Stimulated activated CD8-positive, alpha-beta memory T cell treated with anti-CD3 and anti-CD28 coated beads, Interleukin-4, amount 100 ng/mL, for 1 hour (primary cell): ENCODE results near the gene FAM184A.

Source experiments
- DNase-seq, 2 donors: peaks; one replicate each; pipeline ENCODE4 v3.0.0-alpha.2; 2020; ENCODE audit warnings: low read depth in 2 of 2, low spot score in 1 of 2

FAM184A gene

DNA sequence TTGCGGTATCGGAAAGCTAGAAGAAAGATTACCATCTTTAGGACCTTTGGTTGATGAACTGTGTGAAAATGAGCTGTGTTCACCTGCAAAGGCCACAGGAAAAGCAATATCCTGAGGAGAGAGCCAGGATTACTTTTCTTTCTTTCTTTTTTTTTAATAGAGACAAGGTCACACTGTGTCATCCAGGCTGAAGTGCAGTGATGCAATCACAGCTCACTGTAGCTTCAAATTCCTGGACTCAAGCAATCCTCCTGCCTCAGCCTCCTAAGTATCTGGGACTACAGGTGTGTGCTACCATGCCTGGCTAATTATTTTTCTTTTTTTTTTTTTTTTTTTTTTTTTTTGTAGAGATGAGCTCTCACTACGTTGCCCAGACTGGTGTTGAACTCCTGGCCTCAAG lies 17.2 kb downstream of the FAM184A start:
- no peak for DNase-seq

DNA sequence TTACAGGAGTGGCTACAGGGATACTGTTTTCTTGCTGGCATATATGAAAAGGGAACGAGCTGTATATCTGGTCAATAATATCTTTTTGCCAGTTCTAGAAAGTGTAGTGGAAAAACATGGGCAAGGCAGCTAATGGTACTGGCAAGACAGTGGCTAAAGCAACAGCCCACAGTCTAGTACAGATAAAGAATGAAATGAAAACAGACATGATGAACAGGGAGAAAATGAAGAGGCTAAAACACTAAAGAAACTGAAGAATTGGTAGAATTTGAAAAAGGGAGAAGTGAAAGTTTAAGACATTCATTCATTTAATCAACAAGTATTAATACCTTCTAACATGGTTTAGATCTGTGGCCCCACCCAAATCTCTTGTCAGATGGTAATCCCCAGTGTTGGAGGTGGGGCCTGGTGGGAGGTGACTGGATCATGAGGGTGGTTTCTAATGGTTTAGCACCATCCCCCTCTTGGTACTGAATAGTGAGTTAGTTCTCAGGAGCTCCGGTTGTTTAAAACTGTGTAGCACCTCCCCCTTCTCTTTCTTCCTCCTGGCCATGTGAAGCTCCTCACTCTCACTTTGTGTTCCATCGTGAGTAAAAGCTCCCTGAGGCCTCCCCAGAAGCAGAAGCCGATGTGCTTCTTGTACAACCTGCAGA lies 18.1 kb downstream of the FAM184A start:
- DNase-seq = no peak

DNA sequence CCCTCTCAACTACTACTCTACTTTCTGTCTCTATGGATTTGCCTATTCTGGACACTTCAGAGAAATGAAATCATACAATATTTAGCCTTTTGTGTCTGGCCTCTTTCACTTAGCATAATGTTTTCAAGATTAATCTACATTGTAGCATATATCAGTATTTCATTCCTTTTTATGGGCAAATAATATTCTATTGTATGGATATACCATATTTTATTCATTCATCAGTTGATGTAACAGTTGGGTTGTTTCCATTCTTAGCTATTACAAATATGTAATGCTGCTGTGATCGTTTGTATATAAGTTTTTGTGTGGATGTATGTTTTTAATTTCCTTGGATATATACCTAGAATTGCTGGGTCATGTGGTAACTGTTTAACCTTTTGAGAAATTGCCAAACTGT lies 23.4 kb downstream of the FAM184A start:
- no peak for DNase-seq

DNA sequence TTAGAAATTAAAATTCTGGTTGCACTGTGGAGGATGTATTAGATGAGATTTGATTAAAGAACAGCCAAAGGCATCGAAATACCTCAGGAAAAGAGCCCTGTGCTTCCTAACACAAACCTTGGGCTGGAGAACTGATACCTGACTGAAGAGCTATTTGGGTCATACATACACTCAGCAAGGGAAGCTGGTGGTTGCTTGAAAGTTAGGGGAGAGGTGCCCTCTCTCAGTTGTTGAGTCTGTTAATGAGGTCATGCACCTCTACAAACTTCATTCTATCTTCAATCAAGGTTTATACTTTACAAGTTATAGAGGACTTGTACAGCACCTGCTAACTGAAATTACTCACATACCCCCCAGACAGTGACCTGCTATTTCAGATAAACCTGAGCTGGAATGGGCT lies 25.5 kb downstream of the FAM184A start:
- DNase-seq = no peak

DNA sequence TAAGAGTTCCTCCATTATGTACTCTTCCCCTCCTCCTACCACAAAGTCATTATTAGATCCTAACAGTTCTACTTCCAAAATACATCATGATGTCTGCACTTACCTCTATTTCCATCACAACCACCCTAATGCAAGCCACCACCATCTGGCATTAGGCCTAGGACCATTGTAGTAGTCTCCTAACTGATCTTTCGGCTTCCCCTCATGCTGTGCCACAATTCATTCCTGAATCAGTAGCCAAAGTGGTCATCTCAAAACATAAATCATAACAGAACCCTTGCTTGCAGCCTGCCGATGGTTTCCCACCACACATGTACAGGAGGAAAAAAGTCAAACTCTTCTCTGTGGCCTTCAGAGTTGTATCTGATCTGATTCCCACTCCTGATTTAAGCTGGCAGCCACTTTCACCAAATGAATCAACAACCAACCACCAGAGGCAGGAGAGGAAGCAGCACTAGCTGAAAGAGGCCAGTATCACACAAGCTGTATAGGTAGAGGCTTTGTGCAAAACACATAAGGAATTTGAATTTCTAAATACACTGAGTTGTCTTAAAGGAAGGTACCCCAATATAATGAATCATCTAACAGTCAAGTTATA lies 26.1 kb downstream of the FAM184A start:
- no peak for DNase-seq

DNA sequence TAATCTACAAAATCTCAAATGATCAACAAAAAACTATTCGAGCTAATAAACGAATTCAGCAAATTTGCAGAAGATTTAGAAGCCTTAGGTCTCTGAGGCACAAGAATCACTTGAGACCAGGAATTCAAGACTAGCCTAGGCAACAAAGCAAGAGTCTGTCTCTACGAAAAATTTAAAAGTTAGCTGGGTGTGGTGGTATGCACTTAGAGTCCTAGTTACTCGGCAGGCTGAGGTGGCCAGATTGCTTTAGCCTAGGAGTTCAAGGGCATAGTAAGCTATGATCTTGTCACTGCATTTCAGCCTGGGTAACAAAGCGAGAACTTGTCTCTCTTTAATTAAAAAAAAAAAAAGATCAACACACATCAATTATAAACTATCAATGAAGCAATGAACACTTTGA lies 34.2 kb downstream of the FAM184A start:
- DNase-seq = no peak

DNA sequence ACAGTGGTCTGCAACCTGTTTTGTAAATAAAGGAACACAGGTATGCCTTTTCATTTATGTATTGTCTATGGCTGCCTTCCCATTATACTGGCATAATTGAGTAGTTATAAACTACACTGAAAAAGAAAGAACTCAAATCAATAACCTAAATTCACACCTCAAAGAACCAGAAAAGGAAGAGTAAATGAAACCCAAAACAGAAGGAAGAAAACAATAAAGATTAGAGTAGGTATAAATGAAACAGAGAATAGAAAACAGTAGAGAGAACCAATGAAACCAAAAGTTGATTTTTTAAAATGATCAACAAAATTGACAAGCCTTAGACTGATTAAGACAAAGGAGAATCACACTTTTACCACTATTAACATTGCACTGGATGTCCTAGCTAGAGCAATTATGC lies 34.7 kb downstream of the FAM184A start:
- no peak for DNase-seq

DNA sequence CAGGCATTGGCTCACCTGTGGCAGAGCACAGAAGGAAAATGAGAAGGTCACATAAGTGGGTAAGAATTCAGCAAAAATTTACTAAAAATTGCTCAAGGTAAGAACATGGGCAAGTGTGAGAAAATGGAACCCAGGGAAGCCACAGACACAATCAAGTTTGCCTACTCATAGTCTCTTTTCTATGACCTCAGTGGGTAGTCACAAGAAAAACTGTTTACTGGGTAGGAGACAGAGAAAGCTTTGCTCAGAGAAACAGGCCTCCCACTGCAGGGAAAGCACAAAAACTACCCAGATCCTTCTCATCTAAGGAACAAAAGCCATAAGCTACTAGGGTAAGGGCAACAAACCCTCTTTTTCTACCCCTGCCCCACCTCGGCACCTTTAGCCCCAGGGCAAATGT lies 35.2 kb downstream of the FAM184A start:
- no peak for DNase-seq

DNA sequence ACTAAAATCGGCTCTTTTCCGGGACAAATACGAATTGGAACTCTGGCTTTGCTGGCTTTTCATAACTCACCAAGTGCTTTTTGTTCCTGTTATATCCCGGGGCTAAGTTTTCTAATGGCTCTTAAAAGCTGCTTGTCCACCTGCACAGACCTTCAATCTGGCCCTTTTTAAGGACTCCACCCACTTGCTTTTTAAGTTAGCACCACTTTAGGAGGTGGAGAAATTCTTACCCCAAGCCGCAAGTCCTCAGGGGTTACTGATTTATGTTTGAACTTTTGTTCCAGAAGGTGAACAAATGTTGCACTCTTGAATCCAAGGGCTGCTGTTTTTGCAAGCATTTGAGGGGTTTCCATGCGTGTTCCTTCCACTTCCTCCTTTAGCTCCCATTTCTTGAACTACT lies 37.8 kb downstream of the FAM184A start:
- DNase-seq = no peak

DNA sequence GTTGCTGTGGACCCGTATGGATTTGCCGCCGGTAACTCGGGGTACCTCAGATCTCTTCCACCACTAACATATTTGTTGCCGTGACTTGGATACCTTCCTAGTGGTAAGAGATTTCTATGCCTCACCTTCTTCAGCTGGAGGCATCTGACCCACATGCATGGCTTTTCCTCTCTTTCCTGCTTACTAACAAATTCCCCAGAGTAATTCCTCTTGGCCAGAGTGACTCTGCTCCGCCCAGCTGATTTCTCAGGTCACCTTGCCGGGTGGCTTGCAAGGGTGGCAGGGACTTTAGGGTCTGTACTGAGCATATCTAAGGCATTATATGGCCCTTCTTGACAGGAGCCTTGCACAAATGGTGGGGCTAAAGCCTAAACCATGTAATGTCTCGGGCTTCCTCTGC lies 38.2 kb downstream of the FAM184A start:
- no peak for DNase-seq

DNA sequence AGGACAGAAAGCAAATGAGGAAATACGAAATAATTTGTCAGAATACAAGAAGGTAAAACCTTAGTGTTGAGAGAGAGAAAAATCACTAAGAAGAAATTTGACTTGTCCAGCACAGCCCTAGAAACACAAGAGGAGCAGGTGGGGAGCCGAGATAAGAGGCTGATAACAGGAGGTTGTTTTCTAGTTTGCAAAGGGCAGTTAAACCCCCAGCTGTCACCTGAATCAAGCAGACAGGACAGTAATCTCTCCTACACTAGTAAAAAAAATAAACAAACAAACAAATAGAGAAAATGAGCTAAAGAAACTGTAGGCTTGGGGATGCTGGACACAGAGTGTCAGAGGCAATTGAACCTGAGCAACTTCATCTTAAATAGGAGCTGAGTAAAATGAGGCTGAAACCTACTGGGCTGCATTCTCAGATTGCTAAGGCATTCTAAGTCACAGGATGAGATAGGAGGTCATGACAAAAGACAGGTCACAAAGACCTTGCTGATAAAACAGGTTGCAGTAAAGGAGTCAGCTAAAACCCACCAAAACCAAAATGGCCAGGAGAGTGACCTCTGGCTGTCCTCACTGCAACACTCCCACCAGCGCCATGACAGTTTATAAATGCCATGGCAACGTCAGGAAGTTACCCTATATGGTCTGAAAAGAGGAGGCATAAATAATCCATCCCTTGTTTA lies 40.4 kb downstream of the FAM184A start:
- DNase-seq = no peak

DNA sequence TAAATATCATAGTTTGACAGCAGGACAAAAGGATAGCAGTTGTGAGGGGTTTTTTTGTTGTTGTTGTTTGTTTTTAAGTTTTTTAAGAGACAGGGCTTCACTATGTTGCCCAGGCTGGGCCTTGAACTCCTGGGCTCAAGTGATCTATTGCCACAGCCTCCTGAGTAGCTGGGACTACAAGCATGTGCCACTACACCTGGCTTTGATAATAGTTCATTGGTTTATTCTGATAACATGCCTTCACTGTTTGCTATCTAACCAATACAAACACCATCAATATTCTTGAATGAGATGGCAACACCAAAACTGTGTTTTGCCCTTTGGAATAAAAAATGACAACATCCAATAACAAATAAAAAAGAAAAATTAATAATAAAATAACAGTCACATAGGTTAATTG lies 41.2 kb downstream of the FAM184A start:
- no peak for DNase-seq

DNA sequence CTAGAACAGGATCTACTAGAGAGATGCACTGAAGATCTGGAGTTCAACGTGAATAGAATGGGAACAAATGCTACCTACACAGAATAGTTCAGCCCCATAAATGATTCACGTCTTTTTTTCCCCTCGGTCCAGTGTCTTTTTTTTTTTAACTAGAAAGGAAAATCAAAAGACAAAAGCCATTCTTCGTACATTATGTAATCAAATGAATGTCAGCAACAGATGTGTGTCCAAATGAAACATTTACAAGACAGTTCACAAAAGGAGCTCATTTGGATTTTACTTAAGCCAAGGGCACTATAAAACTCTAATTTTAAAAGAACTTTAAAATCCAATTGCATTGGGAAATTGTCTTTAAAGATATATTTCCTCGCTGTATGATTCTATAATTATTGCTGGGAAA lies 42.4 kb downstream of the FAM184A start:
- no peak for DNase-seq

DNA sequence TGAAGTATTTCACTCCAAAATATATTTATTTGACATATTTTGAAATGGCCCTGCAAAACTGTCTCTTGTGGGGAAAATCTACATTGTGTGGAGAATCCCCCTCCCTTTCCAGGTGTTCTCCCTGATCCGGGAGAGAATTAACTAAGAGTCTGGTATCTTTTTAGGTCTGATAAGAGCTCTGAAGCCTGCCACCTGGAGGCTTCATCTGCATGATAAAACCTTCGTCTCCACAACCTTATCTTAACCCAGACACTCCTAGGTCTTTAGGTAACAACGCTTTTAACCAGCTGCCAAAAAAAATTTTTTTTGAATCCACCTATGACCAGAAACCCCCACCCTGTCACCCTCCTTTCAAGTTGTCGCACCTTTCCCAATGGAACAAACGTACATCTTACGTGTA lies 43.0 kb downstream of the FAM184A start:
- DNase-seq = no peak

DNA sequence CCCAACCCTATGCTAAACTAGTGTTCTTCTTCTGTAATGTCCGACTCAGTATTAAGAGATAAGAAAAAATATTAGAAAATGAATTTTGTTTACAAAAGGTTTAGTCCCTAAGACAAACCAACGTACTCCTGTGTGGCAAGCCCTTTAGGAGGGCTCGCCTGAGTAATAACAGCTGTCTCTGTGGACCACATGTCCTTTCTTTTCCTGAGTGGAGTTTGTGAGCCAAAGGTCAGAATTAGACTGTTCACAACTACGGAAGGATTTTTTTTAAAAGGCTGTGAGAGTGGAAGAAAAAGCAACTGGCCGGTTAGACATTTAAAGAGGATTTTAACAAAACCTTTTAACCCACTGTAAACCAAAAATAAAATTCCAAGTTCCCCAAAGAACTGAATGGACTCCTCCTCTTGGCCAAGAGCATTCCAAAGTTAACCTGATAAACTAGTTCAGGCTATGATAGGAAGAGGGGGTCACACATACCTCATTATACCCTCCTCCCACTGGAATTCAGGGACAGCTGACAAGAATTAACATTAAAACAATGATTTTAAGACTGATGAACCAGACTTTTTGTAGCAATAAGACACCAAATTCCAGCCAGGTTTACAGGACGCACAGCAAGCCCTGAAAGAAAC lies 43.5 kb downstream of the FAM184A start:
- no peak for DNase-seq

DNA sequence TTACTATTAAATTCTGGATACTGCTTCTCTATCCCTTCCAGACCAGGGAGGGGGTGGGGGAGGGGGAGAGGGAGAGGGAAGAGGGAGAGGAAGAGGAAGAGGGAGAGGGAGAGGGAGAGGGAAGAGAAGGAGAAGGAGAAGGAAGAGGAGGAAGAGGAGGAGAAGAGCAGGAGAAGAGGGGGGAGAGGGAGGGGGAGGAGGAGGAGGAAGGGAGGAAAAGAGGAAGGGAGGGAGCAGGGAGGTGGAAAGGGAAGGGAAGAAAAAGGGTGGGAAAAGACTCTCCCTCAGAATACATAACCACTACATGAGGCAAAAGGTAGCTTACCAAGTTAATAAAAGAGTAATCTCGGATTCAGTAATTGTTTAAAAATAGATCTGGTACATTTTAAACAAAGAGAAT lies 46.0 kb downstream of the FAM184A start:
- no peak for DNase-seq

DNA sequence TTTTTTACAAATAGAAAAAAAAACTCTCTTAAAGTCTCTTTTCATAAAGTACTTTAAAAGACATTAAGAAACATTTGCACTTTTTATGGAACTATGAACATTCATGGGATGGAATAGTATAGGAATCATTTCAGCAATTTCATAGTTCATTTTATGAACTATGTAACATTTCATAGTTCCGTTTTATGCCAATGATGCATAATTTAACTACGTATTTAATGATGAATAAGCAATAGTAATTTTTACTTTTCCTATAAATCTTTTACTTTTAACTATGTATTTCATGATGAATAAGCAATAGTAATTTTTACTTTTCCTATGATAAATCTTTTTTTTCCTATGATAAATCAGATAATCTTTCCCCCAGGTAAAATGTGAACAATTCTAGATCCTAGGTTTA lies 47.7 kb downstream of the FAM184A start:
- DNase-seq = no peak

DNA sequence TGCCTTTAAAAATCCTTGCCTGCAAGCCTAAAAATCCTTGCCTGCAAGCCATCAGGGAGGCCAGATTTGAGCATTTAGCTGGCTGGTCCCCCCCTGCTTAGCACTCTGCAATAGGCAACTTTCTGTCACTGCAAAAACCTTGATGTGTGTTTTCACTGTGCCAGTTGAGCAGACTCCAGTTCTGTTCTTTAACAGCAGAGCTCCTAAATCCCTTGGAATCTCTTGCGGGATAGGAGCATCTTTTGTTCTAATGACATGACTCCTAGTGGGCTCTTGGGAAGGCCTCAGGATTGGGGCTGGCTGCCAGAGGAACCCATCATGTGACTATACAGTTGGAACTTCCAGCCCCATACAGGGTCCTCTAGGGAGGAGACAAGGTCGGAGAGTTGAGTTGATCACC lies 50.4 kb downstream of the FAM184A start:
- DNase-seq = no peak

DNA sequence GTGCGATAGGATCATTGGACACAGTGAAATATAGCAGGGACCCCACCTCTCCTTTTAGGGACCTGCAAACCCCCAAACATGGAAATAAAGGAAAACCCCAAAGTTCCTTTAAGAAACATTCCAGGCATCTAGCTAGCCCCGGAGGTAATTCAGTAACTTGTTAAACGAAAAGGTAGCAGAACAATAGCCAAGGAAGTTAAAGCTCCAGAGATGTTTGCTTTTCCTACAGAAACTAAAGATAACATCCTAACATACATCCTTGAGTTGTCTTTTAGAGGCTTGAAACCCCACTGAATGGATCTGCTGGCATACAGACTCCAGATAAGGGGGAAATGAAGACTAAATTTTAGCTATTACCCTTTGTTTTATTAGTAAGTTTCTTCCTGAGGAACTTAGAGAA lies 51.0 kb downstream of the FAM184A start:
- DNase-seq = no peak

DNA sequence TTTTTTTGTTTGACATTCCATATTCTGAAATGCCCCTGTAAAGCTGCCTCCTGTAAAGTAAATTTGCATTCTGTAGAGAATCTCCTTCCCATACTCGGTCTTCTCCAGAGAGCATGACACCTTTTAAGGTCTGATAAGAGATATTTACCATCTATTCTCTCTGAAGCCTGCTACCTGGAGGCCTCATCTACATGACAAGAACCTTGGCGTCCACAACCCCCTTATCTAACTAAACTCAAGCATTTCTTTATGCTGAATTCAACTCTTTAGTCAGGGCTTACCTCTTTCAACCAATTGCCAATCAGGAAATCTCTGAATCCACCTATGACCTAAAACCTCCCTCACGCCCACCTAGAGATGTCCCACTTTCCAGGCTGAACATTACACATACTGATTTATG lies 51.6 kb downstream of the FAM184A start:
- no peak for DNase-seq

DNA sequence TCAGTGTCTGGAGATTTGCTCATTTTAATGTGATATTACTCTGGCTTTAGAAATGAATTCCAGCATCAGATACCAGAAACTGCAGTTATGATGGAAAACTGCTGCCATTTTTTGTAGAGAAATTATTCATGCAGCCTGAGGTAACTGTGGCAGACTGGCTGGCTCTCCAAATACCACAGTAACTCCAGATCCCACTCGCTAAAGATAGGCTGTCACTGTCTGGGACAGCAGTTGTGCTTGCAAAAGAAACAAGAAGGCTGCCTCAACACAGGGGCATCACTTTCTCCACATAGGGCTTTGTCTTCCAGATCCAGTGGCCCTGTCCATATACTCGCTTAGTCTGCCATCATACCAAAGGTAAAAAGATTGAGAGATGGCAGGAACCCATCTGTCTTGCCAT lies 52.7 kb downstream of the FAM184A start:
- DNase-seq = no peak

DNA sequence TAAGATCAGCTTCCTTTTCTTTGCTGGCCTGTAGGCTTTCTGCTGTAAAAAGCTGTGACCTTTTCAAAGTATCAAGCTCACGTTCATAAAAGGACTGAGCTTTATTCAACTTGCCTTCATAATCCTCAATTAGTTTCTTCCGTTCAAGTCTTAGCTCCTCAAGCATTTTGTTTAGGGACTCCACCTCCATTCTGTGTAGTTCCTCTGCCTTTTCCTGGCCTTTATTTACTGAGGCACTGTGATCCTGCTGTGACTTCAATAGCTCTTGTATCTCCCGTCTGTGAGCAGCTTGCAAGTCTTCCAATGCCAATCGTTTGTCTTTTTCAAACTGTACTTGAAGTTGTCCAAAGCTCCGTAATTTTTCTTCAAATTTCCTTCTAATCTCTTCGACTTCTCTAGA lies 54.4 kb downstream of the FAM184A start:
- no peak for DNase-seq
